GM21529 (cell line): ENCODE results near the gene CDKN2B.
"Not testable (repeated sequence)": the region's sequence is repeated elsewhere in the genome, so short reads cannot be mapped to it uniquely, and the experiment has no call there.

Source experiments
- ATAC-seq: cut with Tn5 transposase; IDR thresholded peaks from one replicate; pipeline ENCODE4 v1.9.1; 2021; ENCODE audit not compliant: unreplicated experiment

Gene CDKN2B

GRCh38 chr9:21969951-21970799, 38.9 kb downstream of the CDKN2B start:
- ATAC-seq, result no peak

GRCh38 chr9:21969011-21969940, 39.8 kb downstream of the CDKN2B start:
- no peak for ATAC-seq

- ATAC-seq, result no peak
Observed at GRCh38 chr9:21968331-21969010, 40.6 kb downstream of the CDKN2B start.

- no peak for ATAC-seq
Observed at GRCh38 chr9:21967702-21968101, 41.4 kb downstream of the CDKN2B start.

- no peak for ATAC-seq
Observed at GRCh38 chr9:21967169-21967568, 41.9 kb downstream of the CDKN2B start.

GRCh38 chr9:21966140-21966851, 42.8 kb downstream of the CDKN2B start:
- ATAC-seq, result no peak

- peak; percentile 88 for ATAC-seq
Observed at GRCh38 chr9:21965401-21965951, 43.6 kb downstream of the CDKN2B start.

GRCh38 chr9:21964925-21965385, 44.1 kb downstream of the CDKN2B start:
- ATAC-seq, result peak; percentile 55

GRCh38 chr9:21961569-21961968, 47.5 kb downstream of the CDKN2B start:
- ATAC-seq, result no peak

GRCh38 chr9:21959268-21959667, 49.8 kb downstream of the CDKN2B start:
- not testable (repeated sequence) for ATAC-seq

- no peak for ATAC-seq
Observed at GRCh38 chr9:21958833-21959232, 50.3 kb downstream of the CDKN2B start.
